Ovary (tissue), 9 donors: ENCODE measurements around the gene DEF6. TPM values are rescaled to one million over a fixed set of nuclear protein-coding genes. Genes with fewer than 3 reads are reported as not detected.

ENCODE experiments used
- DNase-seq, 5 donors: peaks; one replicate each; pipeline ENCODE4 v3.0.0-alpha.2; 2019 to 2020
- H3K27ac ChIP-seq, 2 donors: fragments of 200-600 bp; one replicate each; pipeline versions ENCODE4 v1.5.1 to v1.8.0; 2019 to 2022
- H3K27me3 ChIP-seq: fragments of 200-600 bp; one replicate; pipeline ENCODE4 v1.8.0; 2022
- H3K36me3 ChIP-seq: fragments of 200-600 bp; sonication (generic); one replicate; pipeline ENCODE4 v1.5.1; 2019
- H3K4me1 ChIP-seq: one replicate; pipeline ENCODE4 v1.8.1; 2013; ENCODE audit warnings: mild to moderate bottlenecking, moderate library complexity; ENCODE audit not compliant: insufficient read depth
- H3K4me3 ChIP-seq: fragments of 200-600 bp; sonication (generic); one replicate; pipeline ENCODE4 v1.5.1; 2017
- H3K9me3 ChIP-seq, 2 donors: fragments of 200-600 bp in 1 of 2; sonication (generic) in 1 of 2; one replicate each; pipeline versions ENCODE4 v1.5.1 to v1.8.1; 2013 to 2019; ENCODE audit warnings: mild to moderate bottlenecking in 1 of 2, moderate library complexity in 1 of 2
- EP300 ChIP-seq: sonication (generic); formaldehyde crosslinking; IDR thresholded peaks from one replicate; pipeline ENCODE4 v1.6.1; 2017; ENCODE audit warnings: antibody characterized with exemption
- POLR2A ChIP-seq: fragments of 450-650 bp; IDR thresholded peaks from one replicate; pipeline ENCODE4 v1.6.1; 2017; ENCODE audit warnings: antibody characterized with exemption, mild to moderate bottlenecking, moderate library complexity
- WGBS, 3 donors: extraction: QIAGEN DNeasy Blood & Tissue Kit in 1 of 3; methylation state at CpG; one replicate each; pipeline versions ENCODE4 v1.1.5 to v1.1.7; 2013 to 2017; 5-methylcytosine and 5-hydroxymethylcytosine counted together
- intact Hi-C, 4 donors: fragments of 100-400 bp; cut with DNase I; formaldehyde crosslinking; loops; one replicate each; pipeline versions ENCODE4 v1.11.0 to v1.15.1; 2022 to 2023
- polyA plus RNA-seq, 2 donors: library from polyadenylated mRNA; stranded (reverse); fragments of 200-250 nt in 1 of 2; fragments of 350-450 nt in 1 of 2; fragmentation: Illumina TruSeq in 1 of 2; extraction: RNeasy Lipid Tissue Mini Kit (QIAGEN cat#74804) in 1 of 2; gene quantifications; one replicate each; pipeline ENCODE4 v1.2.3, GENCODE V29; 2013 to 2014
- total RNA-seq, 7 donors: library from RNA; depleted of rRNA in 2 of 7; stranded (reverse); fragments of >200 nt in 2 of 7; fragmentation: NEBNext Ultra II Directional in 3 of 7; extraction: Animal tissue kit (Norgen Biotek cat#: 25700) in 3 of 7; gene quantifications; one replicate each; pipeline versions ENCODE4 v1.1.0 to v1.2.4, GENCODE V29; 2016 to 2023
- TF ChIP-seq, protein P1 (sequence below), 3 donors: fragments of 450-650 bp in 2 of 3; fragments of 200-600 bp in 1 of 3; IDR thresholded peaks; one replicate each; pipeline versions ENCODE4 v1.5.1 to v1.8.0; 2016 to 2022; ENCODE audit warnings: antibody characterized with exemption in 3 of 3, mild to moderate bottlenecking in 1 of 3
- donor health status: DM: no; HTN: no; CAD: no; lungs with moderate emphysema.
- donor health status: DM: no; HTN: no; CAD: no.
- donor health status: Bipolar disorder and iron deficiency.
- donor health status: DM: yes; HTN: yes; CAD: no.
- donor health status: DM: no; HTN: no; CAD: no.
- donor health status: DM: yes; HTN: yes; CAD: no.

The DEF6 gene
- total and polyA plus RNA-seq, 9 donors, result 1.5 to 6.6 (median 2.9) TPM

GRCh38 chr6:35298625-35299140 lies 1.1 kb downstream of the DEF6 start:
- H3K4me1 ChIP-seq, result peaks cover 4% of the 10 kb centered on the region
- no peak for DNase-seq
- TF ChIP-seq, protein P1, sequence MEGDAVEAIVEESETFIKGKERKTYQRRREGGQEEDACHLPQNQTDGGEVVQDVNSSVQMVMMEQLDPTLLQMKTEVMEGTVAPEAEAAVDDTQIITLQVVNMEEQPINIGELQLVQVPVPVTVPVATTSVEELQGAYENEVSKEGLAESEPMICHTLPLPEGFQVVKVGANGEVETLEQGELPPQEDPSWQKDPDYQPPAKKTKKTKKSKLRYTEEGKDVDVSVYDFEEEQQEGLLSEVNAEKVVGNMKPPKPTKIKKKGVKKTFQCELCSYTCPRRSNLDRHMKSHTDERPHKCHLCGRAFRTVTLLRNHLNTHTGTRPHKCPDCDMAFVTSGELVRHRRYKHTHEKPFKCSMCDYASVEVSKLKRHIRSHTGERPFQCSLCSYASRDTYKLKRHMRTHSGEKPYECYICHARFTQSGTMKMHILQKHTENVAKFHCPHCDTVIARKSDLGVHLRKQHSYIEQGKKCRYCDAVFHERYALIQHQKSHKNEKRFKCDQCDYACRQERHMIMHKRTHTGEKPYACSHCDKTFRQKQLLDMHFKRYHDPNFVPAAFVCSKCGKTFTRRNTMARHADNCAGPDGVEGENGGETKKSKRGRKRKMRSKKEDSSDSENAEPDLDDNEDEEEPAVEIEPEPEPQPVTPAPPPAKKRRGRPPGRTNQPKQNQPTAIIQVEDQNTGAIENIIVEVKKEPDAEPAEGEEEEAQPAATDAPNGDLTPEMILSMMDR (IDR thresholded peaks at IDR 0.05), result no peak
- TF ChIP-seq POLR2A, result no peak
- TF ChIP-seq EP300, result no peak
- H3K27ac ChIP-seq, result no peak overlapping the region
- 92 to 93% (median 92%) methylated on average over 6 of the region's 6 CpGs for WGBS, 3 donors
- H3K36me3 ChIP-seq, result no peaks in the 10 kb centered on the region
- no peak overlapping the region for H3K4me3 ChIP-seq
- intact Hi-C loops, result no loop called here
- H3K9me3 ChIP-seq, result no peaks in the 10 kb centered on the region
- H3K27me3 ChIP-seq, result no peaks in the 10 kb centered on the region

DNA sequence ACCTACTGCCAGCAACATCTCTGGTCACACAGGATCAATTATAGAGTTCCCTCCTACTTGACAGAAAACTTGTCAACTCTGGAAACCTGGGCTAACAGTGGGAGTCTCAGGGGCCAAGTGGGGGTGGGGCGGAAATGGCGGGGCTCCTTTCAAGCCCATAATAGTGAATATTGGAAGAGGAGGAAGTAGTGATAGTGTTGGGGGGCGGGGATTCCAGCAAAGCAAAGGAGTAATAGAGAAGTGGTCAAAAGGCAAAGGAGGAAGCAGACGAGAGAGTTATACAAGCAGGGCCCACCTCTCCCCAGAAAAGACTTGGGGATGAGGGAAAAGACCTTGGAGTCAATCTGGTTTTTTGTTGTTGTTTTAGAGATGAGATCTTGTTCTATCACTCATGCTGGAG lies 2.1 kb downstream of the DEF6 start:
- intact Hi-C loops, result no loop called here
- no peaks in the 10 kb centered on the region for H3K36me3 ChIP-seq
- no peak for DNase-seq
- 92 to 99% (median 97%) methylated on average over 4 of the region's 4 CpGs for WGBS, 3 donors
- no peak overlapping the region for H3K4me3 ChIP-seq
- H3K9me3 ChIP-seq, result no peaks in the 10 kb centered on the region
- H3K27ac ChIP-seq, result no peak overlapping the region
- no peak for TF ChIP-seq EP300
- H3K4me1 ChIP-seq, result peaks cover 4% of the 10 kb centered on the region
- no peaks in the 10 kb centered on the region for H3K27me3 ChIP-seq

- intact Hi-C loops, result no loop called here
- H3K27me3 ChIP-seq, result no peaks in the 10 kb centered on the region
- DNase-seq, result no peak
- TF ChIP-seq POLR2A (no peak), EP300 (no peak)
- TF ChIP-seq, protein P1 (IDR thresholded peaks at IDR 0.05), result no peak
- peaks cover 4% of the 10 kb centered on the region for H3K4me1 ChIP-seq
- H3K9me3 ChIP-seq, result no peaks in the 10 kb centered on the region
- no peak overlapping the region for H3K4me3 ChIP-seq
- H3K27ac ChIP-seq, result no peak overlapping the region
- no peaks in the 10 kb centered on the region for H3K36me3 ChIP-seq
Measured at GRCh38 chr6:35300848-35301247, 3.2 kb downstream of the DEF6 start.

DNA sequence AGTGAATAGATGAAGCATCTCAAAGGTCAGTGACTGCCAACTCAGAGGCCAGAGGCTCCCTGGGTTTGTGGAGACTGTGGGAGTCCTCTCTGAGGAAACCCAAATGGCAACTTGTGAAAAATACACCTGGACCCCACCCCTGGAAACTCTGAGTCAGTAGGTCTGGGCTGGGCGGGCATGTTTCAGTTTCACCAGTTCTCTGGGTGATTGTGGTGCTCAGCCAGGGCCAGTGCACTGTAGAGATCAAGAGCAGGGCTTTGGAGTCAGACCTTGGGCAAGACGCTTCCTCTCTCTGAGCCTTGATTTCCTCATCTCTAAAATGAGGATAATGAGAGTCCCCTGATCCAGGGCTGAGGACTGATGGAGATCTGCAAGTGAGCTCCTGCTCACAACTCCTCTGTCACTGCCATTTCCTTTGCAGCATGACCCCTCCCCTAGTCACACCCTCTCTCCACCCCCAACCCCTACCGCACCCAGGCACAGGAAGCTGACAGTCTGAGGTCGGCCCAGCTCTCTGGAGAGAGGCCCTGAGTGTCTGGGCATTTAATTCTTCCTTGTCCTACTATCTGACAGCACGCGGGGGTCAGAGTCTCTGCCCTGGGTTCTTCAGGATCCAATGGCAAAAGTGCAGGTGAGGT lies 5.1 kb downstream of the DEF6 start:
- DNase-seq, result no peak
- Histone ChIP-seq H3K27me3 (no peaks in the 10 kb centered on the region), H3K27ac (no peak overlapping the region), H3K9me3 (no peaks in the 10 kb centered on the region), H3K4me3 (no peak overlapping the region), H3K36me3 (no peaks in the 10 kb centered on the region), H3K4me1 (peaks cover 3% of the 10 kb centered on the region)
- TF ChIP-seq, protein P1 (IDR thresholded peaks at IDR 0.05), result no peak
- TF ChIP-seq EP300 (no peak), POLR2A (no peak)
- intact Hi-C loops, result no loop called here
- 56 to 67% (median 57%) methylated on average over 6 of the region's 6 CpGs for WGBS, 3 donors

GRCh38 chr6:35304299-35304698 lies 6.7 kb downstream of the DEF6 start:
- DNase-seq, result no peak
- intact Hi-C loops, result no loop called here
- H3K9me3 ChIP-seq, result no peaks in the 10 kb centered on the region
- no peaks in the 10 kb centered on the region for H3K27me3 ChIP-seq
- no peaks in the 10 kb centered on the region for H3K36me3 ChIP-seq
- H3K27ac ChIP-seq, result no peak overlapping the region
- no peak overlapping the region for H3K4me3 ChIP-seq
- H3K4me1 ChIP-seq, result no peaks in the 10 kb centered on the region
- WGBS, 3 donors, result 70 to 92% (median 74%) methylated on average over 1 of the region's 1 CpG
- TF ChIP-seq, protein P1 (IDR thresholded peaks at IDR 0.05), result no peak
- TF ChIP-seq POLR2A (no peak), EP300 (no peak)
